Ascending aorta (tissue), 2 donors: ENCODE data around the gene MGP. TPM values are rescaled to one million over a fixed set of nuclear protein-coding genes. Genes with fewer than 3 reads are reported as not detected.

Experiments
- DNase-seq, 2 donors: peaks; one replicate each; pipeline ENCODE4 v3.0.0-alpha.2; 2019; ENCODE audit warnings: low spot score in 2 of 2
- H3K27ac ChIP-seq, 2 donors: fragments of 200-600 bp; sonication (generic); one replicate each; pipeline ENCODE4 v1.5.1; 2016 to 2017; ENCODE audit warnings: mild to moderate bottlenecking in 1 of 2
- H3K27me3 ChIP-seq: fragments of 200-600 bp; sonication (generic); one replicate; pipeline ENCODE4 v1.5.1; 2017
- H3K36me3 ChIP-seq, 2 donors: fragments of 200-600 bp; sonication (generic); one replicate each; pipeline ENCODE4 v1.5.1; 2016
- H3K4me1 ChIP-seq, 2 donors: fragments of 200-600 bp; sonication (generic); one replicate each; pipeline ENCODE4 v1.5.1; 2016 to 2017; ENCODE audit warnings: mild to moderate bottlenecking in 1 of 2
- H3K4me3 ChIP-seq, 2 donors: fragments of 200-600 bp; sonication (generic); one replicate each; pipeline ENCODE4 v1.5.1; 2016 to 2017; ENCODE audit warnings: mild to moderate bottlenecking in 1 of 2
- H3K9me3 ChIP-seq, 2 donors: fragments of 200-600 bp; sonication (generic); one replicate each; pipeline ENCODE4 v1.5.1; 2016
- CTCF ChIP-seq, 3 experiments: fragments of 200-600 bp in 2 of 3; fragments of 450-650 bp in 1 of 3; sonication (generic) in 2 of 3; IDR thresholded peaks; one replicate each; pipeline ENCODE4 v1.5.1; 2016 to 2019; ENCODE audit warnings: antibody characterized with exemption in 3 of 3, mild to moderate bottlenecking in 1 of 3, moderate library complexity in 1 of 3
- intact Hi-C: fragments of 100-400 bp; cut with DNase I; formaldehyde crosslinking; loops from one replicate; pipeline ENCODE4 v1.15.1; 2023
- total RNA-seq: library from RNA; depleted of rRNA; stranded (reverse); fragments of >200 nt; gene quantifications from one replicate; pipeline ENCODE4 v1.1.0, GENCODE V29; 2016

MGP gene
- total RNA-seq, 1 donor from 2014 or later = 3,618 TPM

- Histone ChIP-seq H3K36me3 (no peaks in the 10 kb centered on the region), H3K4me1 (no peaks in the 10 kb centered on the region), H3K27ac (no peak overlapping the region), H3K27me3 (no peaks in the 10 kb centered on the region), H3K9me3 (no peaks in the 10 kb centered on the region), H3K4me3 (no peak overlapping the region)
- no peak for TF ChIP-seq CTCF (IDR thresholded peaks at IDR 0.05)
- DNase-seq = no peak
- intact Hi-C loops = no loop called here
Measured at GRCh38 chr12:14920475-14921126, 34.9 kb upstream of the MGP start.

GRCh38 chr12:14919455-14919854, 33.8 kb upstream of the MGP start:
- Histone ChIP-seq H3K9me3 (no peaks in the 10 kb centered on the region), H3K36me3 (no peaks in the 10 kb centered on the region), H3K27me3 (no peaks in the 10 kb centered on the region), H3K4me3 (no peak overlapping the region), H3K4me1 (no peaks in the 10 kb centered on the region), H3K27ac (no peak overlapping the region)
- intact Hi-C loops = no loop called here
- DNase-seq = no peak
- no peak for TF ChIP-seq CTCF (IDR thresholded peaks at IDR 0.05)

- intact Hi-C loops = no loop called here
- no peak overlapping the region for H3K27ac ChIP-seq
- no peaks in the 10 kb centered on the region for H3K4me1 ChIP-seq
- no peak for DNase-seq
- no peaks in the 10 kb centered on the region for H3K9me3 ChIP-seq
- H3K4me3 ChIP-seq = no peak overlapping the region
- H3K27me3 ChIP-seq = no peaks in the 10 kb centered on the region
- TF ChIP-seq CTCF (IDR thresholded peaks at IDR 0.05) = no peak
- no peaks in the 10 kb centered on the region for H3K36me3 ChIP-seq
Measured at GRCh38 chr12:14915736-14916135, 30.1 kb upstream of the MGP start.

- Histone ChIP-seq H3K4me3 (no peak overlapping the region), H3K4me1 (no peaks in the 10 kb centered on the region), H3K27ac (no peak overlapping the region), H3K36me3 (no peaks in the 10 kb centered on the region), H3K9me3 (no peaks in the 10 kb centered on the region), H3K27me3 (no peaks in the 10 kb centered on the region)
- no peak for TF ChIP-seq CTCF (IDR thresholded peaks at IDR 0.05)
- intact Hi-C loops = no loop called here
- no peak for DNase-seq
Measured at GRCh38 chr12:14913381-14913781, 27.7 kb upstream of the MGP start.

GRCh38 chr12:14911131-14911530, 25.5 kb upstream of the MGP start:
- Histone ChIP-seq H3K4me1 (peaks cover 0 to 6% of the 10 kb centered on the region in 2 donors), H3K36me3 (no peaks in the 10 kb centered on the region), H3K27me3 (no peaks in the 10 kb centered on the region), H3K27ac (no peak overlapping the region), H3K9me3 (no peaks in the 10 kb centered on the region), H3K4me3 (no peak overlapping the region)
- no peak for TF ChIP-seq CTCF (IDR thresholded peaks at IDR 0.05)
- no peak for DNase-seq
- intact Hi-C loops = no loop called here
